Gastrocnemius medialis (tissue), 4 donors: Measurements from ENCODE around the gene SELENOF.

Source experiments
- CTCF ChIP-seq, 5 experiments: fragments of 450-650 bp in 3 of 5; fragments of 200-600 bp in 2 of 5; sonication (generic) in 2 of 5; IDR thresholded peaks in 4 of 5; conservative IDR thresholded peaks in 1 of 5; 1 replicate in 4 of 5; 2 replicates in 1 of 5; pipeline ENCODE4 v1.5.1; 2016 to 2019; ENCODE audit warnings: antibody characterized with exemption in 5 of 5, mild to moderate bottlenecking in 3 of 5, moderate library complexity in 3 of 5
- POLR2A ChIP-seq, 2 donors: fragments of 450-650 bp; IDR thresholded peaks; one replicate each; pipeline ENCODE4 v1.6.1; 2017; ENCODE audit warnings: antibody characterized with exemption in 2 of 2, mild to moderate bottlenecking in 2 of 2, moderate library complexity in 2 of 2

- TF ChIP-seq CTCF (IDR thresholded peaks at IDR 0.05 in 4 of 5, conservative IDR thresholded peaks at IDR 0.05 in 1 of 5) (no peak), POLR2A (IDR thresholded peaks at IDR 0.05) (no peak)
Observed at GRCh38 chr1:86856196-86856595, 57.7 kb downstream of the SELENOF start.
